ENCODE measurements around the gene TUBB4A. TPM values are rescaled to one million over a fixed set of nuclear protein-coding genes. Genes with fewer than 3 reads are reported as not detected.

TUBB4A gene
- total RNA-seq, 1 experiment from 2014 or later: 20.3 TPM

GRCh38 chr19:6455924-6456323, 46.2 kb downstream of the TUBB4A start:
- Histone ChIP-seq H2BK20ac (ENCODE audit: low read depth, low read length, poor library complexity, severe bottlenecking) (no peak overlapping the region), H3K9ac (ENCODE audit: extremely low read depth, insufficient read length, low read length) (no peak overlapping the region), H2BK120ac (ENCODE audit: low read depth, low read length, poor library complexity, severe bottlenecking) (no peak overlapping the region), H4K91ac (ENCODE audit: insufficient read length, low read depth, low read length) (no peak overlapping the region), H3K4ac (ENCODE audit: low read depth, low read length) (no peak overlapping the region), H3K23me2 (ENCODE audit: insufficient read length, low read depth, low read length, poor library complexity, severe bottlenecking) (peaks cover 4% of the 10 kb centered on the region), H3K27me3 (ENCODE audit: insufficient read depth, low read length) (no peaks in the 10 kb centered on the region), H2BK5ac (ENCODE audit: insufficient read length, low read length) (no peak overlapping the region), H4K8ac (replicated peaks; ENCODE audit: insufficient read length, low read depth, low read length) (no peak overlapping the region), H3K79me1 (ENCODE audit: insufficient read depth, low read depth, low read length, poor library complexity, severe bottlenecking) (no peaks in the 10 kb centered on the region), H3K18ac (ENCODE audit: insufficient read length, low read depth, low read length) (no peak overlapping the region), H3K23ac (ENCODE audit: insufficient read length, low read depth, low read length) (no peak overlapping the region), H3K4me1 (ENCODE audit: insufficient read depth, low read length) (no peaks in the 10 kb centered on the region; the same call in 1 of the 2 replicates), H3K27ac (ENCODE audit: insufficient read length, low read depth, low read length) (no peak overlapping the region), H2BK12ac (ENCODE audit: insufficient read length, low read depth, low read length) (no peak overlapping the region), H4K20me1 (ENCODE audit: control insufficient read depth, insufficient read depth, insufficient read length) (no peaks in the 10 kb centered on the region), H3K9me3 (ENCODE audit: control insufficient read depth, low read depth, low read length) (peaks cover 8% of the 10 kb centered on the region), H3K4me2 (ENCODE audit: insufficient read depth, insufficient read length, low read length) (no peak overlapping the region), H4K5ac (ENCODE audit: insufficient read length, low read depth, low read length) (no peak overlapping the region), H2AK5ac (ENCODE audit: insufficient read length, low read length) (no peak overlapping the region), H2BK15ac (ENCODE audit: low read depth, low read length) (no peak overlapping the region), H3K79me2 (ENCODE audit: insufficient read depth, low read length) (no peaks in the 10 kb centered on the region), H3T11ph (ENCODE audit: low read length) (no peak overlapping the region), H2AFZ (ENCODE audit: low read length) (no peak overlapping the region), H3K56ac (ENCODE audit: insufficient read length, low read depth, low read length) (no peak overlapping the region), H3K14ac (ENCODE audit: insufficient read depth, low read length) (no peak overlapping the region)
- TF ChIP-seq CTCF (conservative IDR thresholded peaks at IDR 0.05): no peak
- no CpG with 5 or more reads among the region's 15 CpGs for WGBS (ENCODE audit: extremely low coverage, insufficient read length, low lambda C conversion rate)
- Mint-ChIP-seq H3K36me3 (ENCODE audit: insufficient read depth in 1 of 3, low read depth in 3 of 3) (peaks cover 31 to 47% (median 42%) of the 10 kb centered on the region in 3 experiments), H3K4me3 (no peak overlapping the region), H3K4me1 (peaks cover 9 to 14% of the 10 kb centered on the region in 2 experiments), H3K9me3 (peaks cover 6 to 7% of the 10 kb centered on the region in 2 experiments; a peak in 4 of 5 replicates), H3K27me3 (ENCODE audit: low read depth) (peaks cover 5% of the 10 kb centered on the region), H3K27ac (no peak overlapping the region)
- no peak for DNase-seq

Data from H9 (cell line).